Measurements from ENCODE around the gene LACC1.

Gene LACC1

DNA sequence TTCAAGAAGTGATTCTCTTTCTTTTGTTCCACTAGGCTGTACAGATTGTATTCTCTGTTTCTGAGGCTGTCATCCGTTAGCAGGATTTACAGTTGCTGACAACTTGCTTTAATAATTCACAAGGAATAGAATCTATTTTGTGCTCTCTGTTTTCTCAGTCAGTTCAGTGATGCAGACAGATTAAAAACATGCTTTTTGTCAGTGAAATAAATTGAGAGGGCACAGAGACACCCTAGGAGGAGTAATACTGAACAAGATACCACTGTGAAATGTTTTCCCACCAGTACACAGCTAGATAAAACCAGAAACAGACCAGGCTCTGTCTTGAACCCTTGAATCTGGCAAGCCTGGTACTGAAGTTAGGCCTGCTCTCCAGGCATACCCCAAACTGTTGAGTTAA lies 58.7 kb downstream of the LACC1 start:
- TF ChIP-seq, protein P1, sequence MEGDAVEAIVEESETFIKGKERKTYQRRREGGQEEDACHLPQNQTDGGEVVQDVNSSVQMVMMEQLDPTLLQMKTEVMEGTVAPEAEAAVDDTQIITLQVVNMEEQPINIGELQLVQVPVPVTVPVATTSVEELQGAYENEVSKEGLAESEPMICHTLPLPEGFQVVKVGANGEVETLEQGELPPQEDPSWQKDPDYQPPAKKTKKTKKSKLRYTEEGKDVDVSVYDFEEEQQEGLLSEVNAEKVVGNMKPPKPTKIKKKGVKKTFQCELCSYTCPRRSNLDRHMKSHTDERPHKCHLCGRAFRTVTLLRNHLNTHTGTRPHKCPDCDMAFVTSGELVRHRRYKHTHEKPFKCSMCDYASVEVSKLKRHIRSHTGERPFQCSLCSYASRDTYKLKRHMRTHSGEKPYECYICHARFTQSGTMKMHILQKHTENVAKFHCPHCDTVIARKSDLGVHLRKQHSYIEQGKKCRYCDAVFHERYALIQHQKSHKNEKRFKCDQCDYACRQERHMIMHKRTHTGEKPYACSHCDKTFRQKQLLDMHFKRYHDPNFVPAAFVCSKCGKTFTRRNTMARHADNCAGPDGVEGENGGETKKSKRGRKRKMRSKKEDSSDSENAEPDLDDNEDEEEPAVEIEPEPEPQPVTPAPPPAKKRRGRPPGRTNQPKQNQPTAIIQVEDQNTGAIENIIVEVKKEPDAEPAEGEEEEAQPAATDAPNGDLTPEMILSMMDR (conservative IDR thresholded peaks at IDR 0.05; ENCODE audit: low read length): no peak
- no peak for DNase-seq (ENCODE audit: low read depth)
- H3K4me3 ChIP-seq (ENCODE audit: low read length): no peak overlapping the region

- H3K4me3 ChIP-seq (ENCODE audit: low read length): no peak overlapping the region
- no peak for DNase-seq (ENCODE audit: low read depth)
- TF ChIP-seq, protein P1 (conservative IDR thresholded peaks at IDR 0.05; ENCODE audit: low read length): no peak
These were observed 59.4 kb downstream of the LACC1 start for GRCh38 chr13:43939086-43939485.

DNA sequence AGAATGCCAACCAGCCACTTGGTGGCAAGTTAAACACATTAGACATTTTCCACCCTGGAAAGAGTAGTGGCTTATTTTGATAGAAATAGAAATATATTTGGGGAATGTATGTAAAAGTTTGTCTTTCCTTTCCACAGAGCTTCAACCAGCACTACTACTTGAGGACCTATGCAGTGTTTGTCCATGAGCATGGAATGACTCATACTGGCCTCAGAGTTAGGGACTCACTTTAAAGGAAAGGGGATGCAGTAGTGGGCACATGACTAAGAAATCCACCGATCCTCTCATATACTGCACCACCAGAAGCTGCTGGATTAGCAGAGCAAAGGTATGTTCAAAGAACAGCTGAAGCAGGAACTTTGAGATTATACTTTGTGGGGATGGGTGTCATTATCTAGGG lies 62.6 kb downstream of the LACC1 start:
- DNase-seq (ENCODE audit: low read depth): no peak
- no peak overlapping the region for H3K4me3 ChIP-seq (ENCODE audit: low read length)
- TF ChIP-seq, protein P1 (conservative IDR thresholded peaks at IDR 0.05; ENCODE audit: low read length): no peak
